H1 (cell line): ENCODE results near the gene RELB. TPM values are rescaled to one million over a fixed set of nuclear protein-coding genes. Genes with fewer than 3 reads are reported as not detected.

ENCODE experiments used
- CTCF ChIA-PET: fragments of 300-600 bp; sonication (Branson Sonifier 250); formaldehyde crosslinking; loops from one replicate; lab custom pipeline; 2021; ENCODE audit not compliant: partially characterized antibody; lab: Charles Lee
- POLR2A ChIA-PET: fragments of 300-600 bp; sonication (Branson Sonifier 250); formaldehyde crosslinking; loops from one replicate; lab custom pipeline; 2021; ENCODE audit warnings: inconsistent platforms; ENCODE audit not compliant: partially characterized antibody; lab: Charles Lee
- DNase-seq, 2 experiments: peaks; one replicate each; pipeline versions ENCODE4 v3.0.0 to v3.0.0-alpha.2; 2010 to 2022; ENCODE audit warnings: low spot score in 2 of 2, low read depth in 1 of 2, mixed read lengths in 1 of 2
- FAIRE-seq: peaks from 2 replicates; lab custom pipeline; 2011; peaks lifted over from hg19 to GRCh38; lab: Jason Lieb, UNC
- H2AFZ ChIP-seq: 2 replicates; pipeline ENCODE4 v1.8.1; 2012; ENCODE audit warnings: low read length, inconsistent platforms
- H2AK5ac ChIP-seq: 2 replicates; pipeline ENCODE4 v1.6.1; 2013; ENCODE audit warnings: low read depth, low read length
- H2BK120ac ChIP-seq: replicated peaks from 2 replicates; pipeline ENCODE3; 2013; ENCODE audit warnings: low read depth, low read length, inconsistent platforms
- H2BK12ac ChIP-seq: 2 replicates; pipeline ENCODE4 v1.6.1; 2013; ENCODE audit warnings: low read depth, low read length
- H2BK15ac ChIP-seq: 2 replicates; pipeline ENCODE4 v1.6.1; 2013; ENCODE audit warnings: low read length
- H2BK20ac ChIP-seq: 2 replicates; pipeline ENCODE4 v1.6.1; 2013; ENCODE audit warnings: low read length
- H2BK5ac ChIP-seq: 2 replicates; pipeline ENCODE4 v1.6.1; 2013; ENCODE audit warnings: low read depth, low read length
- H3K14ac ChIP-seq: 2 replicates; pipeline ENCODE4 v1.6.1; 2013; ENCODE audit warnings: inconsistent platforms; ENCODE audit not compliant: insufficient read length
- H3K18ac ChIP-seq: 2 replicates; pipeline ENCODE4 v1.6.1; 2013; ENCODE audit warnings: low read length; ENCODE audit errors: extremely low read depth
- H3K23ac ChIP-seq: 2 replicates; pipeline ENCODE4 v1.6.1; 2013; ENCODE audit warnings: inconsistent platforms; ENCODE audit not compliant: insufficient read length
- H3K23me2 ChIP-seq: 2 replicates; pipeline ENCODE4 v1.6.1; 2013; ENCODE audit warnings: low read depth, low read length
- H3K27ac ChIP-seq: 2 replicates; pipeline ENCODE4 v1.6.1; 2011; ENCODE audit warnings: low read depth, low read length, inconsistent platforms
- H3K27me3 ChIP-seq, 4 experiments: replicated peaks in 1 of 4; 1 replicate in 1 of 4; 2 replicates in 3 of 4; pipeline versions ENCODE4 v1.6.1 to v1.8.1; 2011 to 2013; ENCODE audit warnings: low read length in 3 of 4, mild to moderate bottlenecking in 3 of 4, inconsistent platforms in 2 of 4, mixed read lengths in 2 of 4, moderate library complexity in 1 of 4; ENCODE audit not compliant: control insufficient read depth in 3 of 4, insufficient read depth in 3 of 4; ENCODE audit errors: extremely low read depth in 1 of 4
- H3K36me3 ChIP-seq, 4 experiments: 2 replicates each; pipeline versions ENCODE4 v1.6.1 to v1.8.1; 2011 to 2013; ENCODE audit warnings: mild to moderate bottlenecking in 4 of 4, low read length in 3 of 4, moderate library complexity in 2 of 4, control low read depth in 1 of 4, inconsistent platforms in 1 of 4; ENCODE audit not compliant: insufficient read depth in 4 of 4, control insufficient read depth in 2 of 4
- H3K4ac ChIP-seq: replicated peaks from 2 replicates; pipeline ENCODE3; 2013; ENCODE audit warnings: low read length, low read depth, mixed read lengths, inconsistent platforms; ENCODE audit not compliant: insufficient read length
- H3K4me1 ChIP-seq, 4 experiments: replicated peaks in 1 of 4; 1 replicate in 1 of 4; 2 replicates in 3 of 4; pipeline versions ENCODE4 v1.6.1 to v1.8.1; 2011 to 2013; ENCODE audit warnings: low read length in 3 of 4, inconsistent platforms in 2 of 4, mixed read lengths in 1 of 4; ENCODE audit not compliant: insufficient read depth in 4 of 4, control insufficient read depth in 3 of 4
- H3K4me2 ChIP-seq, 2 experiments: 2 replicates each; pipeline versions ENCODE4 v1.6.1 to v1.8.1; 2011 to 2013; ENCODE audit warnings: low read depth in 2 of 2, low read length in 2 of 2, control low read depth in 1 of 2, inconsistent platforms in 1 of 2, mild to moderate bottlenecking in 1 of 2; ENCODE audit not compliant: insufficient read depth in 1 of 2
- H3K4me3 ChIP-seq, 4 experiments: fragments of 200-600, 300-600 bp in 1 of 4; sonication (generic), shearing (Covaris generic), sonication (Bioruptor Twin) in 1 of 4; 2 replicates each; pipeline versions ENCODE4 v1.5.1 to v1.8.1; 2011 to 2016; ENCODE audit warnings: low read length in 4 of 4, low read depth in 3 of 4, control low read depth in 2 of 4, inconsistent platforms in 2 of 4, mild to moderate bottlenecking in 2 of 4, mixed read lengths in 1 of 4, moderate library complexity in 1 of 4; ENCODE audit not compliant: insufficient read depth in 2 of 4; ENCODE audit errors: extremely low read depth in 1 of 4
- H3K56ac ChIP-seq: replicated peaks from 2 replicates; pipeline ENCODE3; 2013; ENCODE audit warnings: low read depth, mild to moderate bottlenecking, mixed read lengths, low read length, inconsistent platforms; ENCODE audit not compliant: insufficient read length
- H3K79me1 ChIP-seq: 2 replicates; pipeline ENCODE4 v1.6.1; 2013; ENCODE audit warnings: low read depth, low read length, control low read depth
- H3K79me2 ChIP-seq, 2 experiments: 2 replicates each; pipeline versions ENCODE4 v1.6.1 to v1.8.1; 2012 to 2013; ENCODE audit warnings: low read length in 2 of 2, mild to moderate bottlenecking in 2 of 2, inconsistent platforms in 1 of 2; ENCODE audit not compliant: insufficient read depth in 2 of 2, control insufficient read depth in 1 of 2
- H3K9ac ChIP-seq, 4 experiments: replicated peaks in 1 of 4; 1 replicate in 1 of 4; 2 replicates in 3 of 4; pipeline versions ENCODE4 v1.6.1 to v1.8.1; 2011 to 2013; ENCODE audit warnings: low read depth in 3 of 4, low read length in 3 of 4, control low read depth in 2 of 4, mild to moderate bottlenecking in 2 of 4, moderate library complexity in 2 of 4, inconsistent platforms in 1 of 4; ENCODE audit errors: extremely low read depth in 1 of 4
- H3K9me3 ChIP-seq, 2 experiments: 2 replicates each; pipeline versions ENCODE4 v1.6.1 to v1.8.1; 2012 to 2013; ENCODE audit warnings: mild to moderate bottlenecking in 2 of 2, moderate library complexity in 2 of 2, control low read depth in 1 of 2, inconsistent platforms in 1 of 2, low read depth in 1 of 2, low read length in 1 of 2, mixed read lengths in 1 of 2; ENCODE audit not compliant: insufficient read depth in 2 of 2
- H4K20me1 ChIP-seq, 2 experiments: replicated peaks in 1 of 2; 2 replicates each; pipeline versions ENCODE3 to v1.8.1; 2011 to 2013; ENCODE audit warnings: inconsistent platforms in 2 of 2, low read length in 2 of 2, mild to moderate bottlenecking in 1 of 2; ENCODE audit not compliant: insufficient read depth in 2 of 2, control insufficient read depth in 1 of 2
- H4K5ac ChIP-seq: 2 replicates; pipeline ENCODE4 v1.6.1; 2013; ENCODE audit warnings: low read length, low read depth, mixed read lengths, inconsistent platforms; ENCODE audit not compliant: insufficient read length
- H4K8ac ChIP-seq: 2 replicates; pipeline ENCODE4 v1.8.0; 2013; ENCODE audit warnings: mild to moderate bottlenecking, moderate library complexity, low read length, inconsistent platforms; ENCODE audit not compliant: insufficient read depth; ENCODE audit errors: extremely low read depth
- H4K91ac ChIP-seq: replicated peaks from 2 replicates; pipeline ENCODE3; 2013; ENCODE audit warnings: low read length, mixed read lengths, inconsistent platforms; ENCODE audit not compliant: insufficient read length
- FOSL1 ChIP-seq: IDR thresholded peaks from 2 replicates; pipeline ENCODE4 v1.6.1; 2011; ENCODE audit warnings: mild to moderate bottlenecking, low read depth, low read length, moderate library complexity; ENCODE audit not compliant: insufficient read depth
- MAFK ChIP-seq: IDR thresholded peaks from 2 replicates; pipeline ENCODE4 v1.6.1; 2012; ENCODE audit warnings: low read depth, mild to moderate bottlenecking, improper control_type of control experiment, low read length
- RAD21 ChIP-seq, 2 experiments: IDR thresholded peaks in 1 of 2; conservative IDR thresholded peaks in 1 of 2; 2 replicates each; pipeline ENCODE4 v1.6.1; 2011; ENCODE audit warnings: low read depth in 2 of 2, low read length in 2 of 2, improper control_type of control experiment in 1 of 2, inconsistent platforms in 1 of 2, mild to moderate bottlenecking in 1 of 2, moderate library complexity in 1 of 2
- TEAD4 ChIP-seq: IDR thresholded peaks from 2 replicates; pipeline ENCODE4 v1.6.1; 2012; ENCODE audit warnings: low read depth, low read length, inconsistent platforms, mixed read lengths
- WGBS, 2 experiments: shearing (Covaris generic) in 1 of 2; methylation state at CpG; one replicate each; pipeline versions ENCODE4 v1.1.6 to v1.1.7; 2013 to 2015; ENCODE audit warnings: low lambda C conversion rate in 2 of 2, mixed read lengths in 2 of 2, inconsistent platforms in 1 of 2, low coverage in 1 of 2, missing lambda C conversion rate in 1 of 2; ENCODE audit not compliant: insufficient replicate concordance in 2 of 2, insufficient coverage in 1 of 2, insufficient read length in 1 of 2; ENCODE audit errors: extremely low coverage in 1 of 2, missing lambda C conversion rate in 1 of 2; 5-methylcytosine and 5-hydroxymethylcytosine counted together
- polyA plus RNA-seq, 7 experiments: library from polyadenylated mRNA; depleted of rRNA in 3 of 7; stranded (reverse) in 5 of 7; unstranded in 2 of 7; fragments of >200 nt in 5 of 7; fragments of 200-250 nt in 2 of 7; gene quantifications; 1 replicate in 5 of 7; 2 replicates in 1 of 7; 4 replicates in 1 of 7; pipeline versions ENCODE4 v1.2.1 to v1.2.3, GENCODE V29; 2011 to 2013; ENCODE audit warnings: missing spikeins in 2 of 7, mixed read lengths in 2 of 7
- total RNA-seq: library from RNA; stranded (reverse); fragmentation: NEBNext Ultra II Directional; extraction: Animal tissue kit (Norgen Biotek cat#: 25700); gene quantifications from 2 replicates; pipeline ENCODE4 v1.2.1, GENCODE V29; 2021

The RELB gene
- total and polyA plus RNA-seq, 2 of the 8 experiments (the other 6 are each of a cell fraction or from before 2014, with no cell fraction given), result 10.0 to 13.1 TPM

- DNase-seq, result no peak
- Histone ChIP-seq H3K9ac (no peak overlapping the region), H3K14ac (no peak overlapping the region), H4K20me1 (no peaks in the 10 kb centered on the region), H3K9me3 (no peaks in the 10 kb centered on the region), H2BK15ac (no peak overlapping the region), H4K8ac (no peak overlapping the region; the same call in 1 of the 2 replicates), H3K4ac (no peak overlapping the region), H2AK5ac (no peak overlapping the region), H3K79me1 (no peaks in the 10 kb centered on the region), H2BK12ac (no peak overlapping the region), H3K27me3 (no peaks in the 10 kb centered on the region), H3K23me2 (no peaks in the 10 kb centered on the region), H4K5ac (no peak overlapping the region), H3K18ac (no peak overlapping the region), H2BK120ac (no peak overlapping the region), H3K4me2 (no peak overlapping the region), H3K36me3 (peaks cover 0 to 4% (median 0%) of the 10 kb centered on the region in 4 experiments; a peak in 1 of 8 replicates), H3K79me2 (no peaks in the 10 kb centered on the region), H3K4me1 (no peaks in the 10 kb centered on the region), H3K23ac (no peak overlapping the region), H2BK20ac (no peak overlapping the region), H2AFZ (no peak overlapping the region), H4K91ac (no peak overlapping the region), H3K56ac (no peak overlapping the region), H2BK5ac (no peak overlapping the region), H3K4me3 (no peak overlapping the region), H3K27ac (no peak overlapping the region)
- FAIRE-seq, result no peak
- TF ChIP-seq RAD21 (IDR thresholded peaks at IDR 0.05 in 1 of 2, conservative IDR thresholded peaks at IDR 0.05 in 1 of 2; ENCODE audit: low read depth in 2 of 2, low read length in 2 of 2) (no peak), FOSL1 (no peak), MAFK (no peak), TEAD4 (no peak)
- ChIA-PET POLR2A (interaction anchor here (0.7 to 1.5 kb wide), 4 partner anchors 11 to 148 kb away, joined by 3 to 5 read pairs (median 3); no protein-coding TSS in a partner anchor), CTCF (interaction anchor here (0.6 to 2.4 kb wide), 3 partner anchors 12 to 30 kb away, joined by 3 to 10 read pairs (median 3); partner anchors contain the start of gene CLASRP)
- 86% methylated on average over 10 of the region's 10 CpGs; no CpG with 5 or more reads in 1 of the 2 experiments for WGBS, 2 experiments
These were observed 7.3 kb downstream of the RELB start for GRCh38 chr19:45008552-45008951.
